H1 (cell line): ENCODE results near the gene KRT77. TPM values are rescaled to one million over a fixed set of nuclear protein-coding genes. Genes with fewer than 3 reads are reported as not detected.

Source experiments
- polyA plus RNA-seq, 7 experiments: library from polyadenylated mRNA; depleted of rRNA in 3 of 7; stranded (reverse) in 5 of 7; unstranded in 2 of 7; fragments of >200 nt in 5 of 7; fragments of 200-250 nt in 2 of 7; gene quantifications; 1 replicate in 5 of 7; 2 replicates in 1 of 7; 4 replicates in 1 of 7; pipeline versions ENCODE4 v1.2.1 to v1.2.3, GENCODE V29; 2011 to 2013; ENCODE audit warnings: missing spikeins in 2 of 7, mixed read lengths in 2 of 7
- total RNA-seq: library from RNA; stranded (reverse); fragmentation: NEBNext Ultra II Directional; extraction: Animal tissue kit (Norgen Biotek cat#: 25700); gene quantifications from 2 replicates; pipeline ENCODE4 v1.2.1, GENCODE V29; 2021
- TF ChIP-seq, protein P1 (sequence below), 3 experiments: IDR thresholded peaks; 1 replicate in 2 of 3; 2 replicates in 1 of 3; pipeline versions ENCODE4 v1.5.1 to v1.6.1; 2011; ENCODE audit warnings: low read length in 3 of 3, mild to moderate bottlenecking in 3 of 3, inconsistent platforms in 2 of 3, low read depth in 1 of 3, moderate library complexity in 1 of 3; ENCODE audit not compliant: insufficient read depth in 1 of 3; ENCODE audit errors: control extremely low read depth in 1 of 3

KRT77 gene
- total and polyA plus RNA-seq, 2 of the 8 experiments (the other 6 are each of a cell fraction or from before 2014, with no cell fraction given) = 0.02 TPM; not detected in 1

DNA sequence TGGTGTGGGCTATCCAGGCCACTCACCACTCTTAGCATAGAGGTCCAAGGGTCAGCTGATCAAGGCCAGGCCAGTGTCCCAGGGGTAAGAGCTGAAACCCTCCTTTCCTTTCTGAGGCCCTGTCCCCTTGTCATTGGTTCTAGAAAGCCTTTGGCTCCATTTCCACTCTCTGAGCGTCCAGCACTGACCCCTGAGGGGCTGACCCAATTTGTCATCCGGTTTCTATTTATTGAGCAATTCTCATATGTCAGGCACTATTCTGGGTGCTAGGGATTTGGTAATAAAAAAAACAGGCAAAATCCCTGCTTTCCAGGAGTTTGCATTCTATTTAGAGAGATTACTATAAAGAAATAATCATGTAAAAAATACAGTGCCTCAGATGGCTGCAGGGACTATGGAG lies 3.4 kb downstream of the KRT77 start (continued):
- TF ChIP-seq, protein P1, sequence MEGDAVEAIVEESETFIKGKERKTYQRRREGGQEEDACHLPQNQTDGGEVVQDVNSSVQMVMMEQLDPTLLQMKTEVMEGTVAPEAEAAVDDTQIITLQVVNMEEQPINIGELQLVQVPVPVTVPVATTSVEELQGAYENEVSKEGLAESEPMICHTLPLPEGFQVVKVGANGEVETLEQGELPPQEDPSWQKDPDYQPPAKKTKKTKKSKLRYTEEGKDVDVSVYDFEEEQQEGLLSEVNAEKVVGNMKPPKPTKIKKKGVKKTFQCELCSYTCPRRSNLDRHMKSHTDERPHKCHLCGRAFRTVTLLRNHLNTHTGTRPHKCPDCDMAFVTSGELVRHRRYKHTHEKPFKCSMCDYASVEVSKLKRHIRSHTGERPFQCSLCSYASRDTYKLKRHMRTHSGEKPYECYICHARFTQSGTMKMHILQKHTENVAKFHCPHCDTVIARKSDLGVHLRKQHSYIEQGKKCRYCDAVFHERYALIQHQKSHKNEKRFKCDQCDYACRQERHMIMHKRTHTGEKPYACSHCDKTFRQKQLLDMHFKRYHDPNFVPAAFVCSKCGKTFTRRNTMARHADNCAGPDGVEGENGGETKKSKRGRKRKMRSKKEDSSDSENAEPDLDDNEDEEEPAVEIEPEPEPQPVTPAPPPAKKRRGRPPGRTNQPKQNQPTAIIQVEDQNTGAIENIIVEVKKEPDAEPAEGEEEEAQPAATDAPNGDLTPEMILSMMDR (IDR thresholded peaks at IDR 0.05; ENCODE audit: control extremely low read depth in 1 of 3, insufficient read depth in 1 of 3, low read depth in 1 of 3, low read length in 3 of 3) = no peak
